Left lung (tissue), 10 donors: ENCODE measurements around the gene USP24. TPM values are rescaled to one million over a fixed set of nuclear protein-coding genes. Genes with fewer than 3 reads are reported as not detected.

Source experiments
- ATAC-seq: fragments of 200-7000 bp; cut with Tn5 transposase; one replicate; pipeline ENCODE4 v1.9.1; 2020; ENCODE audit warnings: moderate library complexity
- DNase-seq, 4 donors: peaks; one replicate each; pipeline ENCODE4 v3.0.0-alpha.2; 2013 to 2020
- H3K27ac ChIP-seq, 2 donors: fragments of 200-600 bp; sonication (generic) in 1 of 2; one replicate each; pipeline versions ENCODE4 v1.5.0 to v1.8.0; 2020 to 2021
- H3K27me3 ChIP-seq, 2 donors: fragments of 200-600 bp; sonication (generic) in 1 of 2; one replicate each; pipeline versions ENCODE4 v1.5.0 to v1.8.0; 2020 to 2021
- H3K36me3 ChIP-seq, 2 donors: fragments of 200-600 bp; sonication (generic) in 1 of 2; one replicate each; pipeline versions ENCODE4 v1.5.0 to v1.8.0; 2020 to 2021
- H3K4me1 ChIP-seq, 2 donors: fragments of 200-600 bp; one replicate each; pipeline ENCODE4 v1.8.0; 2021
- H3K4me3 ChIP-seq, 2 donors: fragments of 200-600 bp; sonication (generic) in 1 of 2; one replicate each; pipeline versions ENCODE4 v1.5.0 to v1.8.0; 2020 to 2021; ENCODE audit warnings: mild to moderate bottlenecking in 1 of 2
- H3K9me3 ChIP-seq, 2 donors: fragments of 200-600 bp; sonication (generic) in 1 of 2; one replicate each; pipeline versions ENCODE4 v1.5.0 to v1.8.0; 2020 to 2021
- CTCF ChIP-seq, 2 donors: fragments of 200-600 bp; sonication (generic) in 1 of 2; IDR thresholded peaks; one replicate each; pipeline versions ENCODE4 v1.5.0 to v1.8.0; 2021; ENCODE audit warnings: antibody characterized with exemption in 2 of 2
- intact Hi-C, 2 donors: fragments of 100-400 bp; cut with DNase I; formaldehyde crosslinking; loops; one replicate each; pipeline versions ENCODE4 v1.11.2 to v1.14.2; 2022
- polyA plus RNA-seq, 6 donors: library from polyadenylated mRNA; unstranded; fragments of 120-200 nt; gene quantifications; one replicate each; pipeline ENCODE4 v1.2.1, GENCODE V29; 2013; ENCODE audit not compliant: insufficient read length in 6 of 6
- total RNA-seq, 2 donors: library from RNA; stranded (reverse); fragmentation: NEBNext Ultra II Directional; extraction: Animal tissue kit (Norgen Biotek cat#: 25700); gene quantifications; one replicate each; pipeline ENCODE4 v1.2.1, GENCODE V29; 2021
- donor health status: DM: no; HTN: yes; CAD: no.
- donor health status: DM: no; HTN: no; CAD: no.

USP24 gene
- total and polyA plus RNA-seq, 8 donors: 26.1 to 63.7 (median 47.2) TPM

DNA sequence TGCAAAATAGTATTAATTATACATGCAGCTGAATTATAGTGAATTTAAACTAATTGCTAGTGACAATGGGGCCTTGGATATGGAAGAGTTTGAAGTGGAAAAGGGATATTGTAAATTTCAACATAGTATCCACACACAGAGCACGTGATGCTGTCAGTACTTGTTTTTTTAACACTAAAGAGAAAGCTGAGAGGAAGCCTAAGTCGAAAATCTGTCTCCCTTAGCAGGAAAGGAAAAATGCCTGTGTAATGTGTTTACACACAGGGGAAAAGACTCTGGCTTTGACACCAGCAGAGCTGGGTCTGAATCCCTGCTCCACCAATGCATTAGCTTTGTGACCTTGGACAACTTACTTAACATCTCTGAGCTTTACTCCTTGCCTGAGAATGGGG lies 133.3 kb downstream of the USP24 start:
- Histone ChIP-seq H3K36me3 (peaks cover 0 to 100% of the 10 kb centered on the region in 2 donors), H3K4me1 (no peaks in the 10 kb centered on the region), H3K27me3 (no peaks in the 10 kb centered on the region), H3K9me3 (no peaks in the 10 kb centered on the region), H3K4me3 (no peak overlapping the region), H3K27ac (no peak overlapping the region)
- ATAC-seq: no peak
- no peak for DNase-seq
- intact Hi-C loops: no loop called here
- TF ChIP-seq CTCF (IDR thresholded peaks at IDR 0.05): no peak

DNA sequence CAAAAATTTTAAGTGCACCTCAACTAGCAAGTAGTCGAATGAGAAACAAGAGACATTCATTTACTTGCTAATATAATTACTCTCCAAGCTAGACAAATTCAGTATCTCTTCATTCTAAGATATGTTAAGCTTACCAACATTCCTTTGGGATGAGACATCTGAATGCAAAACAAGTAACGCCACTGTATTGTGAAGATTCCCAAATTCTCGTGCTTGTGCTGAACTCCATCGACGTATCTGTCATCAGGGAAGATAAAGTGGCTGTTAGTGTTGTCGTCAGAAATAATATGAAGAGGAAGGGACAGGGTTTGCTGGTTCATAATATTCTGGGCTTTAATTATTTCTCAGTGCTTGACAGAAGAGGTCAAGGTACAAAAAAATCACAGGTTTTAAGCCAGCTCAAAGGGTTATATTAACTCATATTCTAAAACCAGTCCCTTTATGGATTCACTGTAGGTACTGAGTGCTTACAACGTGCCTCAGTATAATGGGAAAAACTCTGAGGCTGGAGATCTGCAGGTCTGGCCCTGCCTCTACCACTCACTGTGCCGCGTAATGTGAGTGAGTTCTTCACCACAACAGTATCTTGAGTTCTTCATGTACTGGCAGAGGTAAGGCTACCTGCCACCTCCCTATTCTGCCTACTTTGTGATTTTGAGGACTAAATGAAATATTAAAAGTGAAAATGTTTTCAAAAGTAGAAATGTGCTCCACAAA lies 133.8 kb downstream of the USP24 start:
- no peaks in the 10 kb centered on the region for H3K4me1 ChIP-seq
- no peak overlapping the region for H3K4me3 ChIP-seq
- intact Hi-C loops: no loop called here
- no peak for TF ChIP-seq CTCF (IDR thresholded peaks at IDR 0.05)
- no peak for ATAC-seq
- H3K36me3 ChIP-seq: peaks cover 0 to 100% of the 10 kb centered on the region in 2 donors
- H3K9me3 ChIP-seq: no peaks in the 10 kb centered on the region
- H3K27ac ChIP-seq: no peak overlapping the region
- no peak for DNase-seq
- no peaks in the 10 kb centered on the region for H3K27me3 ChIP-seq

- TF ChIP-seq CTCF (IDR thresholded peaks at IDR 0.05): no peak
- Histone ChIP-seq H3K4me3 (no peak overlapping the region), H3K4me1 (no peaks in the 10 kb centered on the region), H3K27me3 (no peaks in the 10 kb centered on the region), H3K36me3 (peaks cover 0 to 99% of the 10 kb centered on the region in 2 donors), H3K27ac (no peak overlapping the region), H3K9me3 (no peaks in the 10 kb centered on the region)
- no peak for ATAC-seq
- no peak for DNase-seq
- intact Hi-C loops: no loop called here
Measured at GRCh38 chr1:55079651-55080050, 135.5 kb downstream of the USP24 start.

- Histone ChIP-seq H3K36me3 (peaks cover 0 to 99% of the 10 kb centered on the region in 2 donors), H3K27ac (no peak overlapping the region), H3K27me3 (no peaks in the 10 kb centered on the region), H3K9me3 (no peaks in the 10 kb centered on the region), H3K4me3 (no peak overlapping the region), H3K4me1 (no peaks in the 10 kb centered on the region)
- ATAC-seq (no peak), DNase-seq (no peak)
- intact Hi-C loops: no loop called here
- TF ChIP-seq CTCF (IDR thresholded peaks at IDR 0.05): no peak
Measured at GRCh38 chr1:55078470-55078869, 136.7 kb downstream of the USP24 start.

DNA sequence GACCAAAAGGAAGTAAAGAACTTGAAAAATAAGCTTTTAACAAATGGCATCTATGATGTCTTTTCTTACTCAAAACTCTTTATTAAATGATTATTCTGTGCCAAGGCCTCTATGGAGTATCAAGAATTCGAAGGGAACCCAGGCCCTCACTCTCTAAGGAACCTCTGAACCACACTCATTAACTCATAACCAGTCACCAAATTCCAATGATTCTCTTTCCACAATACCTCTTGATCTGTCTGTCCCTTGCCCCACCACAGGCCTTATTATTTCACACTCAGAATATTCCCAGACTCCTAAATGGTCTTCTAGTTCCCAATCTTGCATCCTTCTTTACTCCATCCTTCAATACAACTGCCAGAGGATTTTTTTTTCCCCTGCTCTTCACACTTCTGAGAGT lies 138.8 kb downstream of the USP24 start:
- H3K27ac ChIP-seq: no peak overlapping the region
- ATAC-seq (no peak), DNase-seq (no peak)
- H3K4me1 ChIP-seq: no peaks in the 10 kb centered on the region
- TF ChIP-seq CTCF (IDR thresholded peaks at IDR 0.05): no peak
- intact Hi-C loops: no loop called here
- no peaks in the 10 kb centered on the region for H3K9me3 ChIP-seq
- H3K4me3 ChIP-seq: no peak overlapping the region
- H3K36me3 ChIP-seq: peaks cover 0 to 99% of the 10 kb centered on the region in 2 donors
- H3K27me3 ChIP-seq: no peaks in the 10 kb centered on the region
